ENCODE measurements around the gene ABCC12. TPM values are rescaled to one million over a fixed set of nuclear protein-coding genes. Genes with fewer than 3 reads are reported as not detected.

Gene ABCC12
- total and polyA plus RNA-seq, 2 of the 8 experiments (the other 6 are each of a cell fraction or from before 2014, with no cell fraction given), result 0.05 TPM; not detected in 1

- TF ChIP-seq CHD7 (IDR thresholded peaks at IDR 0.05; ENCODE audit: insufficient replicate concordance, low read length), result no peak
- TF ChIP-seq TCF12 (IDR thresholded peaks at IDR 0.05; ENCODE audit: low read depth, low read length), result 0 out of 2 replicates have a peak, but pooled peaks have one; percentile 55
- TF ChIP-seq EZH2 (IDR thresholded peaks at IDR 0.05; ENCODE audit: low read depth, low read length, severe bottlenecking), result no peak
- TF ChIP-seq, protein P1, sequence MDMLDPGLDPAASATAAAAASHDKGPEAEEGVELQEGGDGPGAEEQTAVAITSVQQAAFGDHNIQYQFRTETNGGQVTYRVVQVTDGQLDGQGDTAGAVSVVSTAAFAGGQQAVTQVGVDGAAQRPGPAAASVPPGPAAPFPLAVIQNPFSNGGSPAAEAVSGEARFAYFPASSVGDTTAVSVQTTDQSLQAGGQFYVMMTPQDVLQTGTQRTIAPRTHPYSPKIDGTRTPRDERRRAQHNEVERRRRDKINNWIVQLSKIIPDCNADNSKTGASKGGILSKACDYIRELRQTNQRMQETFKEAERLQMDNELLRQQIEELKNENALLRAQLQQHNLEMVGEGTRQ (IDR thresholded peaks at IDR 0.05; ENCODE audit: low read length), result no peak
These were observed 17.2 kb downstream of the ABCC12 start (continued) for GRCh38 chr16:48138543-48138942.

Measured in H1 (cell line).